ENCODE results near the gene PSPH.

PSPH gene

DNA sequence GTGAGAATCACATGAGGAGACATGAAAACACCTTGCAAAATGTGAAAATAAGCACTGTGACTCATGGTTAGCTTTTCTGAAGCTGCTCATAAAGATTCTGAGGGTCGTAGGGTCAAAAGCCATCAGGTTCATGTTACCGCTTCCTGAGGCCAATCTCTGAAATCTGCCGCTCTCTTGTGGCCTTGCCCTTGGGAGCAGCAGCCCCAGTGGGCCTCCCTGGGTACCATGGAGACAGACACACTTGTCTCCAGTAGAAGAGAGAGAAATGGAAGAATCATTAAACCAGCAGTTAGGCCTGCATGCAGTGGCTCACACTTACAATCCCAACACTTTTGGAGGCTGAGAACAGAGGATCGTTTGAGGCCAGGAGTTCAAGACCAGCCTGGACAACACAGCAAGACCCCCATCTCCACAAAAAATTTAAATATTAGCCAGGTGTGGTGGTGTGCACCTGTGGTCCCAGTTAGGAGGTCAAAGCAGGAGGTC, 44.0 kb downstream of the PSPH start:
- DNase-seq (ENCODE audit: low read depth, low spot score): no peak

DNA sequence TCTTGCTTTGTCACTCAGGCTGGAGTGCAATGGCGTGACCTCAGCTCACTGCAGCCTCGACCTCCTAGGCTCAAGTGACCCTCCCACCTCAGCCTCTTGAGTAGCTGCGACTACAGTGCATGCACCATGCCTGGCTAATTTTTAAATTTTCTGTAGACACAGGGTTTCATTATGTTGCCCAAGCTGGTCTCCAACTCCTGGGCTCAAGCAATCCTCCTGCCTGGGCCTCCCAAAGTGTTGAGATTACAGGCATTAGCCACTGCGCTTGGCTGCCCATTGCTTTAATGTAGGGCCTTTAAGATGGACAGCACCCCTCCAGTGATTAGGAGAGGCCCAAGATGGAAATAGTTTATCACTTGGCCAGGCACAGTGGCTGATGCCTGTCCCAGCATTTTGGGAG, 47.5 kb downstream of the PSPH start:
- no peak for DNase-seq (ENCODE audit: low read depth, low spot score)

DNA sequence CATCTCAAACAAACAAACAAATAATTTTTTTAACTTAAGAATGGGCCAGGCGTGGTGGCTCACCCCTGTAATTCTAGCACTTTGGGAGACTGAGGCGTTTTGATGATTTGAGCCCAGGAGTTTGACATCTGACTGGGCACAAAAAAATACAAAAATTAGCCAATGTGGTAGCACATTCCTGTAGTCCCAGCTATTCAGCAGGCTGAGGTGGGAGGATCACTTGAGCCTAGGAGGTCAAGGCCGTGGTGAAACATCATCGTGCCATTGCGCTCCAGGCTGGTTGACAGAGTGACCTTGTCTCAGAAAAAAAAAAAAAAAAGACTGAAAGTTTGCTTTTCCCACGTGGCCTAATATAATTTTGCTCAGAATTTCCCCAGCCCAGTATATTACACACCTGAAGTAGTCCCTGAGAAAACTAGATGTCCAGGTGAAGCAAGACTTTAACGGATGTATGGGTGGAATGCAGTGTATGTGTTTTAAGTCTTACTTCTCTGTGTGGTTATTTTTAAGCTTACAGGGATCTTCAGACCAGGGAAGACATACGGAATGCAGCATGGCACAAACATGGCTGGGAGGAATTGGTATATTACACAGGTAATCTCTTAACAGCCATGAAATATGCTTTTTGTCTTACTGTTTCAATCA, 54.3 kb downstream of the PSPH start:
- DNase-seq (ENCODE audit: low read depth, low spot score): no peak

DNA sequence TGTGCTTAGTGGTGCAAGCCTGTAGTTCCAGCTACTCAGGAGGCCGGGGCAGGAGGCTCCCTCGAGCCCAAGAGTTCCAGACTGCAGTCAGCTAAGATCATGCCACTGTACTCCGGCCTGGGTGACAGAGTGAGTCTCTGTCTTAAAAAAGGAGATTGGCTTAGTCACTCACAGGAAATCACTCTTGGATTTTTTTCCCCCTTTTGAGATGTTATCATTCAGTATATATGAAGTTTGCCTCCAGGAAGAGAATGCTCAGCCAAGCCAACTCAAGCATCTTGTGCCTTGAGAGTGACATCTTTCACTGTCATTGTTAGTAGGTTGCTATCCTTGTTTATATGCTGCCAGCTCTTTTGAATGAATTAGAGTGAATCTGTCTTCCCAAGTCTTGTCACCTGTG, 58.9 kb downstream of the PSPH start:
- no peak for DNase-seq (ENCODE audit: low read depth, low spot score)

DNA sequence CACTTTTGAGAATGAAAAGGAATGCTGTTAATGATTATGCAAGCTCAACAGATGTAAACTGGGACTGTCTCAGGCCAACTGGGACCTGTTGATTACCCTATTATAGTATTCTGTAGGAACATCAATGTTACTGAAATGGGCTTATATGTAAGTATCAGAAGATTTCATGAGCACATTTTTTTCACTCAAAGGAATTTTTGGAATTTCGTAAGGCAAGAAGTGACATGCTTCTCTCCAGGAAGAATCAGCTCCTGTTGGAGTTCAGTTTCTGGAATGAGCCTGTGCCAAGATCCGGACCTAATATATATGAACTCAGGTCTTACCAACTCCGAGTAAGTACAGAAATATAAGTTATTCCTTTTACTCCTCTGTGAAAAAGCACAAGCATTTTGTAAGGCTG, 67.7 kb downstream of the PSPH start:
- no peak for DNase-seq (ENCODE audit: low read depth, low spot score)

DNA sequence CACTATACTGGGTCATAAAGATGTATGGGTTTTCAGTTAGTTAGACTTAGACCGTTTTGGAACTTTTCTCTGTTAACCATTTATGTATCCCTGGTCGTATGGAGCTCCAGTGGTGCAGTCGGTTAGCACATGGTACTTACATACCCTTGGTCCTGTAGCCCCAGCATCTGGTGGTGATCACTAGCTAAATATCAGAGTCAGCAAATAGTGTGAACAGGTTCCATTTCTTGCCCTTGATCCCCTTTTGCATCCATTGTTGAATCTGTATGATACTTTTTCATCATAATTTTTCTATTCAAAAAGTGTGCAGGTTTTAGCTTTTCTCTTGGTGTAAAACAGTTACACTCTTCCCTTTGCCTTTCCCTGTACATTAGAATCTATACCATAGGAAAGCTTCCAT, 71.0 kb downstream of the PSPH start:
- no peak for DNase-seq (ENCODE audit: low read depth, low spot score)

DNA sequence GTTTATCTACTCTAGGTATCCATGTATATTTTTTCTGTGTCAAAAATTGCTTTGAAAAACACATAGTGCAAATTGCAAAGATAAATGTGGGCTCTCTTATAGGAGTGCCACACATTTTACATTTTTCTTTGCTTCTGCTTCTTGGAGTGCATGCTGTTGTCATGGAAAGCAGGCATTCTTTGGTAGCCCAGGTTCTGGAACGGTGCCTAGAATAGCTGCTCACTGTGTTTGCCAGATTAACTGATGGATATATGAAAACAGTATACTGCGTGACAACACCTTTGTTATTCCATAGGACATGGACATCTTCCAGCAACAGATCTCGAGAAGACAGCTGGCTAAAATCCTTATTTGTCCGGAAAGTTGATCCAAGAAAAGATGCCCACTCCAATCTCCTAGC, 73.4 kb downstream of the PSPH start:
- DNase-seq (ENCODE audit: low read depth, low spot score): no peak

DNA sequence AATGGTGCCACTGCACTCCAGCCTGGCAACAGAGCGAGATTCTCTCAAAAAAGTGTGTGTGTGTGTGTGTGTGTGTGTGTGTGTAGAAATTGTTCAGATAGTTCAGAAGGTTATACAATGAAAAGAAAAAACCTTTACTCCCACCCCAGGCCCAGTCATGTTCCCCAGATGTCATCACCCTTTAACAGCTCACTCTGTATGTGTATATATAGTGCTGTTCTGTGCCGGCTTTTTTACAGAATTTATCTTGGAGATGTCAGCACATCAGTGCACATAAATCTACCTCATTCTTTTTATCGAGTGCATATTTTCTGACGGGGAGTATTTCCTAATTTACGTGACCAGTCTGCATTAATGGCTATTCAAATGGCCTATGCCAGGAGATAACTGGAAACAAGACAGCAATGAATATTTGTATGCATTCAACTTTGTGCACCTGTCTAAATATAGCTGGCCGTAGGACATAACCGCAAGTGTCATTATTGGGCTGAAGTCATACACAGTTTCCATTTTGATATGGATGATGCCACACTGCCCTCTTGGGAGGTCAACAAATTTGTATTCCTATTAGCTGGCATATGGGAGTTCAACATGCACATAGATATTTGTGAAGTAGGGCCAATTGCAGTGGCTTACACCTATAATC, 75.1 kb downstream of the PSPH start:
- no peak for DNase-seq (ENCODE audit: low read depth, low spot score)

DNA sequence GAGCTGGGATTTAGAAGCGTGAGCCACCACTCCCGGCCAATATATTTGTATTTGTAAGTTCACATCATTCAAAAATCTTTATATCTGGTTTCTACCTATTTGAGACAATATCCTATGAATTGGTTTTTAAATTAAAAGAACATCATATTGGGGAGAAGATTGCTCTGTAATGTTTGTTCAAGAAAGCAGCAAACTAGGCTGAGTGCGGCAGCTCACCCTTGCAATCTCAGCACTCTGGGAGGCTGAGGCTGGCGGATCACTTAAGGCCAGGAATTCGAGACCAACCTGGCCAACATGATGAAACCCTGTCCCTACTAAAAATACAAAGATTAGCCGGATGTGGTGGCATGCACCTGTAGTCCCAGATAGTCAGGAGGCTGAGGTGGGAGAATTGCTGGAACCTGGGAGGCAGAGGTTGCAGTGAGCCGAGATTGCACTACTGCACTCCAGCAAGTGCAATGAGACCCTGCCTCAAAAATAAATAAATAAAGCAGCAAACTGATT, 77.4 kb downstream of the PSPH start:
- DNase-seq (ENCODE audit: low read depth, low spot score): no peak

DNA sequence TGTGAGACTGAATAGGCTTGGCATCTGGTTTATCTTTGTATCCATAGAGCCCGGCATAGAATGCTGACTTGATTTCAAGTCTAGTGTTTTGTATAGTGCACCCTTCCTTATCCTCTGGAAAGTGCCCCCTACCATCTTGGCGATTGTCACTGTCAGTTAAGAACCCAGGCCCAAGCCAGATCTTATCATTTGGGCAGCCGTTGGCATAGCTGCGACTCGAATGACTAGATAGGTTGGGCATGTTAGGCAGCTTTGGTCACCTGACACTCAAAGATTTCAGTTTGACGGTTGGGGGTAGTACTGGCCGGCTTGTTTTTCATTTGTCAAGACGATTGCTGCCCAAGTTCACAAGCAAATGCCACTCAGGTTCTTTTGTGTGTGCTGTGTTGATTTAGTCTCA, 80.3 kb downstream of the PSPH start:
- DNase-seq (ENCODE audit: low read depth, low spot score): no peak

DNA sequence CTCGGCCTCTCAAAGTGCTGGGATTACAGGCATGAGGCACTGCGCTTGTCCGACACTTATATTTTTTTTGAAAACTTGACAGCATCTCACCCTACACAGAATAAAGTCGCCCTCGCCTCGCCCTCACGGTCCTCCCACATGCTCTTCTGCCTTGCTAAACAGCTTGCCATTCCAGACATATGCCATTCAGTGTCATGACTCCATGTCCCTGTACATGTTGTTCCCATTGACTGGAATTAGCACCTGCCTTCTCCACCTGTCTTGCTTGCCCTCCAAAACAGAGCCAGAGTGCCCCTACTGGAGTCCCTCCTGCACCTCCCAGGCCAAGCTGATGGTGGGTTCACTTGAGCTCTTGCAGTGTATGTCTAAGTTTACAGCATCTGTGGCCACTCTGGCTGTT, 80.7 kb downstream of the PSPH start:
- DNase-seq (ENCODE audit: low read depth, low spot score): no peak

DNA sequence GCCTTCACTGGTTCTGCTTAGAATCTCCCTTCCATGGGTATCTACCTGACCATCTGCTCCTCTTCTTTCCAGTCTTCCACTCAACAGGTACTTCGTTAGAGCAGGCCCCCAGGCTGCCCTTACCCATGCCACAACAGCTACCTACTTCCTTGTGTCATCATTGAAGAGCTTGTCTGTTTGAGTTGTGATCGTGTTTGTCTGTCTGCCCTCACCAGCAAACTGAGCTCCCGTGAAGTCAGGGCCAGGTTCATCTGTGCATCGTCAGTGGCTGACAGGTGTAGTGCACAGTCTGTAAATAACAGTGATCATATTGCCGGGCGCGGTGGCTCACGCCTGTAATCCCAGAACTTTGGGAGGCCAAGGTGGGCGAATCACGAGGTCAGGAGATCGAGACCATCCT, 81.9 kb downstream of the PSPH start:
- DNase-seq (ENCODE audit: low read depth, low spot score): no peak

DNA sequence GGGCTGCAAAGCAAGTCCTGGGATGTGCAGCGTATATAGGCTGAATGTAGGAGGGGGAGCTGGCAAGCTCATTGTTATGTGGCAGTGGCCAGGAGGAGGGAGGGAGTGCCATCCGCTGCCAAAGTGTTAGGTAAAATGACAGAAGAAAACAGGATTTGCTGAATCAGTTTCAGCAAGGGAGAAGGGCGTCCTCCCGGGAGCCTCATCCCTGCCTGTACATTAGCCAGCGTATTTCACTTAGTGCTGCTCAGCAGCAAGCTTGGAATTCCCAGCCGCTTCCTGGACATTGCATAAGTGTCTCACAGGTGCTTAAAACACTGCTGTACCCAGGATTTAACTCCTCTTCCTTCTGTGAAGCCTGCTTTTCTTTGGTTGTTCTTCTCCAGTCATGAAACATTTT, 84.4 kb downstream of the PSPH start:
- no peak for DNase-seq (ENCODE audit: low read depth, low spot score)

DNA sequence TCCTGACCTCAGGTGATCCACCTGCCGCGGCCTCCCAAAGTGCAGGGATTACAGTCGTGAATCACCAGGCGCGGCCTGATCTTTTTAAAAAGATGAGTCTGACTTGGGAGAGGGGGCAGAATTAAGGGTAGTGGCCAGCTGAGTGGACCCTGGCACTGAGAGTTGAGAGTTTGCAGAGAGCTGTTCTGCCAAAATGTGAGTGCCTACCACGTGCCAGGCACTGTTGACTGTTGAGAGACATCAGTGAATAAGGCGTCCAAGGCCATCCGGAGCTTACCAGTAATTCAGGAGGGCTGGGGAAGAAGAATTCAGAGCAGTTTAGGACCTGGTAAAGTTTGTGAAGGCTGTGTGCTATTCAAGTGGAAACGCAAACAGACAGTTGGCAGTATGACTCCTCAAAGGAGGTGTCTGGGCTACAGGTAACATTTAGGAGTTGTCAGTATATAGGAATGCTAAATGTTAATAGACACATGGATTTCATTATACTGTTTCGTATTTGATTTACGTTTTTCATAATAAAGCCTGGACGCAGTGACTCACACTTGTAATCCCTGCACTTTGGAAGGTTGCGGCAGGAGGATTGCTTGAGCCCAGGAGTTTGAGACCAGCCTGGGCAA, 85.3 kb downstream of the PSPH start:
- DNase-seq (ENCODE audit: low read depth, low spot score): no peak

DNA sequence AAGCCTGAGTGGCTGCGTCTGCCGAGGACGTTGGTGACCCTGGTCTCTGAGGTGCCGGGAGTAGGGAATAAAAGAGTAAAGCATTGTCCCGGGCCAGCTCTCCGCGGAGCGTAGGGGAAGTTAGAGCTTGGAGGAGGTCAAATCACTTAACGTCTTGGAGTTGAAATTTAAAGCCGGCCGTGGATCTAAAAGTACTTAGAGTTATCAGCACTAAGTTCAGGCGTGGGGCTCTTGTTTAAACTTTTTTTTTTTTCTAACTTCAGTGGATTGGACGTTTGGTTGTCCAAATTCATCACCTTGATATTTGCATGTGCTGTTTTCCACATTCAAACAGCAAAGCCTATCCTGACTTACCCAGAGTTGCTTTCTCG, 86.2 kb downstream of the PSPH start:
- no peak for DNase-seq (ENCODE audit: low read depth, low spot score)

DNA sequence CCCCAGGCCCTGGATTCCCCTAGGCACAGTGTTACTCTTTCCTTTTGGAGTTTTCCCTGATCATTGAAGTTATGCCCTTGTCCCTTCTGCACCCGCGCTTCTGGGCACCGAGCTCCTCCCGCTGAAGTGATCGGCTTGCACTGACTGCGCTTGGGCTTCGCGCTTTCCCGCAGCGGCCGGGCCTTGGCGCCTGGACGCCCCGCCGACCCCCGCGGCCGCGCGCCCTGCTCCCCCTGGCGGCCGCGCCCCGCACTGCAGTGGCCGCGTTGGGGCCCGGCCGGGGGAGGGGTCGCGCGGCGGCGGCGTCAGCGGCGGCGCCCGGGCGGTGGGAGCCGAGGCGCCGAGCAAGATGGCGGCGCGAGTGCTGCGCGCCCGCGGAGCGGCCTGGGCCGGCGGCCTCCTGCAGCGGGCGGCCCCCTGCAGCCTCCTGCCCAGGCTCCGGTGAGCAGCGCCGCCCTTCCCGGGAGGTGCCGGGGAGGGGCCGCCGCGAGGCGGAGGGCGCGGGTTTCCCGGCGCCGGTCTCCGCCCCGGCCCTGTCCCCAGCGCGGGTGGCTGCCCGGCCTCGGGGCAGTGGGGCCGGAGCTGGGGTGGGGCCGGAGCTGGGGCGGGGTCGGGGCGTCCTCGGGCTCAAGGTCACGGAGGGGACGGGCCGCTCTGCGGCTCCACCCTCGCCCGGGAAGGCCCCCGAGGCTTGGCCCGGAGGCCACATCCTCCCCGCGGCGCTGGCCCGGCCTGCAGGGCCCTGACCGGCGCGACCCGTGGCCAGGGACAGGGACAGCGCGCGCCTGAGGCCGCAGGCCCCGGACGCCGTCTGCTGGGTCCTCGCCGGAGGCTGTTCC, 86.8 kb downstream of the PSPH start, which contains the start of gene NIPSNAP2:
Gene NIPSNAP2, plus strand, starts transcription at position 325 of the 839 bp plus-strand sequence. Its CDS starts 25 bp downstream, at position 350.
- DNase-seq (ENCODE audit: low read depth, low spot score): no peak

DNA sequence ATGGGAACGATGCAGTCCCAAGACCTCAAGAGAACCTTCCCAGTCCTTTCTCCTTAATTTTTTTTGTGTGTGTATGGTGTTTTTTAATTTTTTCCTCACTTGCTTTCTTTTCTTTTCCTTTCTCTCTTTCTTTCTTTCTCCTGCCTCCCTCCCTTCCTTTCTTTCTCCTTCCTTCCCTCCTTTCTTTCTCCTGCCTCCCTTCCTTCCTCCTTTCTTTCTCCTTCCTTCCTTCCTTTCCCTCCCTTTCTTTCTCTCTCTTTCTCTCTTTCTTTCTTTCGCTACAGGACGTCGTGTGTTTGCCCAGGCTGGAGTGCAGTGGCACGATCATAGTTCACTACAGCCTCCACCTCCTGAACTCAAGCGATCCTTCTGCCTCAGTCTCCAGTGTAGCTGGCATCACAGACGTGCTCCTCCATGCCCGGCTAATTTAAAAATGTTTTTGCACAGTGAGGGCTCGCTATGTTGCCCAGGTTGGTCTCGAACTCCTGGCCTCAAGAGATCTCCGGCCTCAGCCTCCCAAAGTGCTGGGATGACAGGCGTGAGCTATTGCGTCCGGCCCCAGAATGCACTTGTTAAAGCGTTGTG, 87.6 kb downstream of the PSPH start:
- no peak for DNase-seq (ENCODE audit: low read depth, low spot score)

DNA sequence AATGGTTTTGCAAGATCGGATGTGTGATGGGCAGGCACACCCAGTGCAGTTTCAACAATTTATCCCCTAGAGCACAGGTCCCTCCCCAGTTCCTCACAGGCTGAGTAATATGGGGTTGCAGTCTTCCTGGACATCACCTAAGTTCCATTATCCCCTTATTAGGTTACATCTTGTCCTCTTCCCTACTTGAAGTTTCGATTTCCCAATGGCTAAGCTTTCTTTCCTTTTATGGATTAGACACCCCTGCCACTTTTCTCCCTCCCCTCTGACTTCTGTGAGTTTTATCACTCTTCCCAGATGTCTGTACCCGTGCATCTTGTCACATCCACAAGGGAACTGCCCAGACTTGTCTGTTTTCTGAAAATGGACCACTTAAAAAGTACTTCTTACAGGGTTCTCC, 89.2 kb downstream of the PSPH start:
- DNase-seq (ENCODE audit: low read depth, low spot score): no peak
